IPS-18c (cell line): Measurements from ENCODE around the gene ZNF524.

Experiments
- H3K4me3 ChIP-seq: 2 replicates; pipeline ENCODE4 v1.7.0; 2013; ENCODE audit warnings: low read depth, mild to moderate bottlenecking, low read length, moderate library complexity; ENCODE audit not compliant: insufficient read depth
- H3K9me3 ChIP-seq: one replicate; pipeline ENCODE4 v1.6.1; 2013; ENCODE audit warnings: mild to moderate bottlenecking, low read length, moderate library complexity; ENCODE audit not compliant: control insufficient read depth, insufficient read depth

The ZNF524 gene

DNA sequence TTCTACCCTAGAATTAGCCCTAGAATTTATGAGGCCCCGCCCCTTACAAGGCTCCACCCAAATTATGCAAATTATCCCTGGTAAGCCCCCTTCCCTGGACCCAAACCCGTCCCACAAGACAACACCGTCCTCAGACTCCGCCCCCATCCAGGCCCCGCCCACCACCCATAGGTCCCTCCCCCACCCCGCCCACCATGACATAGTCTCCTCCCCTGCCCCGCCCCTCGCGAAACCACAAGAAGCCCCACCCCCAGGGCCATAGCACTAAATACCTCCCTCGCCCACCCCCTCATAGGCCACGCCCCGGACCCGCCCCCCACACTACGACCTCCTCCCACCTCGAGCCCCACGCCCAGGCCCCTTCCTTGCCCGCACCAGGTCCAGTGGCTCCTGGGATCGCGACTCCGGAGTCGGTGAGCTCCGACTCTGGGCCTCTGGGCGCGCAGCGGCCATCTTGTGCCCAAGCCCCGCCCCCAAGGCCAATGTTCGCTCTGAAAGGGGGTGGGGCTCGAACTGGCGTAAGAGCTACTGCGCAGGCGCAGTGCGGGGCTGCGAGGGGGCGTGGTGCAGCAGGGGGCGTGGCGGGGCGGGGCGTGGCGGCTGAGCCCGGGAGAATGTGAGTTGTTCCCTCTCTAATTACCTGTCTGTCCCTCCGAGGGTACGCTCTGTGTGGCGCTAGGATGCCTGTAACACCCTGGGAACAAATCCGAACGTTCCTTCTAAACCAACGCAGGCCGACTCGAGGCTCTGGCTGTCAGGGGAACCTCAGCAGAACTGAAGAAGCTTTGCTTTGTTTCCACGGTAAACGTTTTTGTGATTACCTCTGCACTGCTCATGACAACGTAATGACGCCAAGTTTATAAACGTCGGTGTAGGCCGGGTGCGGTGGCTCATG is 24.3 kb downstream of the ZNF524 start, which contains the start of gene ZNF784:
Gene ZNF784 (minus strand): TSS at position 458 of the 895 bp plus-strand sequence. CDS start 5 bp downstream, at position 453.
- Histone ChIP-seq H3K9me3 (no peaks in the 10 kb centered on the region), H3K4me3 (peak within 1 kb of the TSS; percentile 56; the same call in 1 of the 2 replicates)

GRCh38 chr19:55625004-55625326 is 24.9 kb downstream of the ZNF524 start:
- H3K4me3 ChIP-seq, result peak overlapping the region; percentile 56; the same call in 1 of the 2 replicates
- no peaks in the 10 kb centered on the region for H3K9me3 ChIP-seq

- H3K4me3 ChIP-seq, result no peak overlapping the region
- no peaks in the 10 kb centered on the region for H3K9me3 ChIP-seq
These were observed 26.3 kb downstream of the ZNF524 start for GRCh38 chr19:55626350-55626749.

GRCh38 chr19:55632463-55632834 is 32.4 kb downstream of the ZNF524 start:
- Histone ChIP-seq H3K4me3 (no peak overlapping the region), H3K9me3 (no peaks in the 10 kb centered on the region)

GRCh38 chr19:55633861-55634260 is 33.8 kb downstream of the ZNF524 start:
- H3K9me3 ChIP-seq, result peaks cover 2% of the 10 kb centered on the region
- H3K4me3 ChIP-seq, result no peak overlapping the region

GRCh38 chr19:55635334-55635717 is 35.2 kb downstream of the ZNF524 start:
- H3K4me3 ChIP-seq, result peak overlapping the region; percentile 95
- H3K9me3 ChIP-seq, result peaks cover 5% of the 10 kb centered on the region

GRCh38 chr19:55635856-55636440 is 35.9 kb downstream of the ZNF524 start:
- H3K9me3 ChIP-seq, result peaks cover 9% of the 10 kb centered on the region
- peak overlapping the region; percentile 95 for H3K4me3 ChIP-seq

DNA sequence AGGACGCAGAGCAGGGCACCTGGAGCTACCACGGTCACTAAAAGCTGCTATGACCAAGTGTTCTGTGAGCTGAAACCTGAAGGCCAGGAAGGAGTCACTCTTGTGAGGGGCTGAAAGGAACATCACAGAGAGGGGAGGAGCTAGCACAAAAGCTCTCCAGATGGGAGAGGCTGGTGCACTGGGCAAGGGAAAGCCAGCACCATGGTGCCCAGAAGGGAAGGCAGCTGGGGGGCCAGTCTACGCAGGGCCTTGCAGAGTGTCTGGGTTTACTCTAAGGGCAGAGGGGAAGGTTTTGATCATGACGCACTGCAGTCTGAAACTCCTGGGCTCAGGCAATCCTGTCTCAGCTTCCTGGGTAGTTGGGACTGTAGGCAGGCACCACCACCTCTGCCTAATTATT is 36.6 kb downstream of the ZNF524 start:
- peaks cover 9% of the 10 kb centered on the region for H3K9me3 ChIP-seq
- no peak overlapping the region for H3K4me3 ChIP-seq

- Histone ChIP-seq H3K4me3 (no peak overlapping the region), H3K9me3 (peaks cover 9% of the 10 kb centered on the region)
These were observed 37.4 kb downstream of the ZNF524 start for GRCh38 chr19:55637534-55637933.

- Histone ChIP-seq H3K9me3 (peaks cover 9% of the 10 kb centered on the region), H3K4me3 (no peak overlapping the region)
These were observed 38.8 kb downstream of the ZNF524 start for GRCh38 chr19:55638864-55639359.

- peaks cover 9% of the 10 kb centered on the region for H3K9me3 ChIP-seq
- H3K4me3 ChIP-seq, result peak overlapping the region; percentile 64; the same call in 1 of the 2 replicates
These were observed 40.0 kb downstream of the ZNF524 start for GRCh38 chr19:55640043-55640576.

DNA sequence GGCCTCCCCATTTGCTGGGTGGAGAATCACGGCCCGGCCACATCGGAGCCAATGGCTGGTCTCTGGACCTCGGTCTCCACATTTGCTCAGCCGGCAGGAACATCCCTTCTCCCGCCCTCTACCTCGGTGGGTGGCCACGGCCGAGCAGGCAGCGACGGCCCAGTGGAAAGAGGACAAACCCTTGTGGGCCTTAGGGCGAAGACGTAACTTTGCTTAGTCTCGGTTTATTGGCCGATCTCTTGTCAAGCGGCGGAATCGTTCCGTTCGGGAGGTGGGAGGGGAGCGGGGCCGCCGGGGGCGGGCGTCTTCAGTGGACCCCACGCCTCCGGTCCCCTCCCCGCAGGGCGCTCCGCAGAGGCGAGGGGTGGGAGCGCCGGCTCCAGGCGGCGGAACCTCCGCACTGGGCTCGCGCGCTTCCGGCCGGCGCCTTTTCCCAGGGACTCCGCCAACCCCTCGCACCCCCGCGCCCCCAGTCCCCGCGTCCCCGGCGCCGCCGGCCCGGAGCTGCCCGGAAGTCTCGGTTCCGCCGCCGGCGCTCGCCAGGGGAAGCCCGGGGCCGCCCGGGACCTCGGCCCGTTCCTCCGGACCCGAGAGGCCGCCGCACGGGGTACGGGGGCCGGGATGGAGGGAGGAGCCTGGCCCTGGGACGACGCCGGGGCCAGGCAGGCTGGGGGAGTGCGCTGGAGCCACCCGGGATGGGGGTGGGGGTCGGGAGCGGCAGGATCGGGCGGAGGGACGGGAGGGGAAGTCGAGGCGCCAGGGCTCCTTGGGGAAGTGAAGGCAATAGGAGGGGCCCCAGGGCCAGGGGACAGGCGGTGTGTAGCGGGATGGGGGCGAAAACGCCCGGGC is 40.7 kb downstream of the ZNF524 start, which contains the start of gene ZNF580:
Gene ZNF580 (plus strand): TSS at position 426 of the 849 bp plus-strand sequence. CDS start 1,507 bp downstream, outside the sequence.
- H3K9me3 ChIP-seq, result peaks cover 9% of the 10 kb centered on the region
- H3K4me3 ChIP-seq, result peak within 1 kb of the TSS; percentile 64

DNA sequence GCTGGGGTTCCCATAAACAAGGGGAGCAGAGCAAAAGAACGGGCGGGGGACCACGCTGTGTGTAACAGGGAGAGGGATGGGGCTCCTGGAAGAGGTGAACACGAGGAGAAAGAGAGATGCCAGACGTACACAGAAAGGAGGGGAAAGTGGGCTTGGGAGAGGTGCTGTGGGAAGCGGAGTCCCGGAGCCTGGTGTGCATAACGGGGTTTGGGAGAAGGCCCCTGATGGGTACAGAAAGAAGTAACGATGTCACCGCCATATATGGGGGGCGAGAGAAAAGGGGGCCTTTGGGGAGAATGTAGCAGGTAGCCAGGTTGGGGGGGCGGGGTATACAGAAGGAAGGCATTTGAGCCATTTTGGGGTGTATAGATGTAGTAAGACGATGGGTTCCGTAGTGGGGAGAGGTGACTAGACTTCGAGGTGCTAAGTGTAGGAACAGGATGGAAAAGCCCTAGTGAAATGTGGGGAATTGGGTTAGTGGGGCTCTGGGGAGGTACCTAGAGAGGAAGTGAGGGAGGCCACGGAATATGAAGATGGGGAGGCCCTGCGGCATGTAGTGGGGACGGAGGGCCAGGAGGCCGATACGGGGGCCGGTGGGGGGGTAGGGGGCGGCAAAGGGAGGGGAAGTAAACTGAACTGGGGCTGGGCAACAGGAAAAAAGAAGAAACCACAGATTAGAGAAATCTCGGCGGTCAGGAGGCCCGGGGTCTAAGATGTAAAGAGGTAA is 41.5 kb downstream of the ZNF524 start:
- H3K9me3 ChIP-seq, result peaks cover 9% of the 10 kb centered on the region
- H3K4me3 ChIP-seq, result peak overlapping the region; percentile 64

GRCh38 chr19:55642153-55643002 is 42.3 kb downstream of the ZNF524 start:
- peaks cover 9% of the 10 kb centered on the region for H3K9me3 ChIP-seq
- peak overlapping the region; percentile 64 for H3K4me3 ChIP-seq

DNA sequence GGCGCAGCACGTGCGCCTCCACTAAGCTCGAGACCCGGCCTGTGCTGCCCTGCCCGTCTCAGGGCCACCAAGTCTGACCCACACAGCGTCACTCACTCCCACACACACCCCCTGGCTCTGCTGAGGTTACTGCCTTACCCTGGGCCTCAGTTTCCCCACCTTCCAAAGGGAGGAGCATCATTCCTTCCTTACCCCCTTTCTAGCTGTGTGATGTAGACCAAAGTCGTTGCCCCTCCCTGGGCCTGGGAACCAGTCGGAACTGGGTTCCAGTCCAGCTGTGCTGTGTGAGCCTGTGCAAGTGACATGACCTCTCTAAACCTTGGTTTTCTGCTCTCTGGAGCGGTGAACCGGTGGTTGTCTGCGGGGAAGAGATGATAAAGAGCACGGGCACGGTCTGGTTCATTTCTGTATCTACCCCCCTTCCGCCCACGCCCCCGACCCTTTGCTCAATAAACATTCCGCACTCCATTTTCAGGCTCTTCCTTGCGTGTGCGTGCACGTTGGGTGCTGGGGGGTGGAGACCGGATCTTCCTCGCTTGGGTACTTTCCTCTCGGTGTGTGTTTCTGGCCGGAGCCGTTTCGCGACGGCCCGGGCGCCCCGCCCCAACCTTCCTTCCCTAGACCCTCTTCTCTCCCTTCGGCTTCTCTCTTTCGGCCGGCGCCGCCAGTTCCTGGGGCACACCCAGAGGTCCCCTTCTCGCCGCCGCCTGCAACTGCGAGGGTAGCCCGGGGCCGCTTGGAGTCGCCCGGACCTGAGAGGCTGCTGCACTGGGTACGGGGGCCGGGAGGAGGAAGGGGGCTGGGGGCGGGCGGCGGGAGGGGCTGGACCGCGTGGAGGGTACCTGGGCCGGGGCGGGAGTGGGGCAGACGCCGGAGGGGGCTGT is 43.2 kb downstream of the ZNF524 start, which contains the start of gene ZNF581:
Gene ZNF581 (plus strand): TSS at position 647 of the 884 bp plus-strand sequence. CDS start 923 bp downstream, outside the sequence.
- Histone ChIP-seq H3K4me3 (peak within 1 kb of the TSS; percentile 64), H3K9me3 (peaks cover 9% of the 10 kb centered on the region)
